GM18511 (cell line): ENCODE results near the gene POFUT1.
"Not testable (repeated sequence)": the region's sequence is repeated elsewhere in the genome, so short reads cannot be mapped to it uniquely, and the experiment has no call there.

Experiments
- ATAC-seq: cut with Tn5 transposase; IDR thresholded peaks from one replicate; pipeline ENCODE4 v1.9.1; 2021; ENCODE audit warnings: mild to moderate bottlenecking, moderate library complexity; ENCODE audit not compliant: unreplicated experiment

The POFUT1 gene

DNA sequence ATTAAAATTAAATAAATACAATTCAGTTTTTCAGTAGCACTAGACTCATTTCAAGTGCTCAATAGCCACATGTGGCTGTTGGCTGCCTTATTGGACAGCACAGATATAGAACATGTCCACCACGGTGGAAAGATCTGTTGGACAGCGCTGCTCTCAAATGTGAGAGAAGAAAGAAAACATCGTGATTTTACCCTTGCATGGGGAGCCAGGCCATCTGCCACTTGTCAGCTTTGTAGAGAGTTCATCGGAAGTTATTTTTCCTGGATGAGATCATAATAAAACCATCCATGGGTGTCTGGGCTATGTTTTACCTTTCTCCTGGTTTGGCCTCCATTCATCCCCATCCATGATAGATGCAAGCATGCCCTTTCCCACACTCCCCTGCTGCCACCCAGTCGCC is 63.9 kb downstream of the POFUT1 start:
- ATAC-seq = no peak

DNA sequence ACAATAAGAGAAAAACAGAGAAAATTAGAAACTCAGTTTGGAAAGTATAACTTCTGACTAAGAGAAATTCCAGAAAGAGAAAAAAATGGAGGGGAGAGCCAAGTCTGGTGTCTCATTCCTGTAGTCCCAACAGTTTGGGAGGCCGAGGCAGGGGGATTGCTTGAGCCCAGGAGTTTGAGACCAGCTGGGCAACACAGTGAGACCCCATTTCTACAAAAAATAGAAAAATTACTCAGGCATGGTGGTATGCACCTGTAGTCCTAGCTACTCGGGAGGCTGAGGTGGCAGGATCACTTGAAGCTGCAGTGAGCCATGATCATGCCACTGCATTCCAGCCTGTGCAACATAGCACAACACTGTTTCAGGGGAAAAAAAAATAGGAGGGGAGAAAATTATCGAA is 66.7 kb downstream of the POFUT1 start:
- no peak for ATAC-seq

DNA sequence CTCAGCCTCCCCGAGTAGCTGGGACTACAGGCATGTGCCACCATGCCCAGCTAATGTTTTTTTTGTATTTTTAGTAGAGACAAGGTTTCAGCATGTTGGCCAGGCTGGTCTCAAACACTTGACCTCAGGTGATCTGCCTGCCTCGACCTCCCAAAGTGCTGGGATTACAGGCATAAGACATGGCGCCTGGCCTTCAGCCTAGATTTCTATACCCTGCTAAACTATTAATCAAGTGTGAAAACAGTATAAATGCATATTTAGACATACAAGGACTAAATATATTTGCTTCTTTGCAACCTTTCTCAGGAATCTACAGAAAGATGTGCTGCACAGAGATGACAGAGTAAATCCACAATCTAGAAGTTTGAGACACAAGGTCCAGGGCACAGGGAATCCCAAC is 67.5 kb downstream of the POFUT1 start:
- not testable (repeated sequence) for ATAC-seq

DNA sequence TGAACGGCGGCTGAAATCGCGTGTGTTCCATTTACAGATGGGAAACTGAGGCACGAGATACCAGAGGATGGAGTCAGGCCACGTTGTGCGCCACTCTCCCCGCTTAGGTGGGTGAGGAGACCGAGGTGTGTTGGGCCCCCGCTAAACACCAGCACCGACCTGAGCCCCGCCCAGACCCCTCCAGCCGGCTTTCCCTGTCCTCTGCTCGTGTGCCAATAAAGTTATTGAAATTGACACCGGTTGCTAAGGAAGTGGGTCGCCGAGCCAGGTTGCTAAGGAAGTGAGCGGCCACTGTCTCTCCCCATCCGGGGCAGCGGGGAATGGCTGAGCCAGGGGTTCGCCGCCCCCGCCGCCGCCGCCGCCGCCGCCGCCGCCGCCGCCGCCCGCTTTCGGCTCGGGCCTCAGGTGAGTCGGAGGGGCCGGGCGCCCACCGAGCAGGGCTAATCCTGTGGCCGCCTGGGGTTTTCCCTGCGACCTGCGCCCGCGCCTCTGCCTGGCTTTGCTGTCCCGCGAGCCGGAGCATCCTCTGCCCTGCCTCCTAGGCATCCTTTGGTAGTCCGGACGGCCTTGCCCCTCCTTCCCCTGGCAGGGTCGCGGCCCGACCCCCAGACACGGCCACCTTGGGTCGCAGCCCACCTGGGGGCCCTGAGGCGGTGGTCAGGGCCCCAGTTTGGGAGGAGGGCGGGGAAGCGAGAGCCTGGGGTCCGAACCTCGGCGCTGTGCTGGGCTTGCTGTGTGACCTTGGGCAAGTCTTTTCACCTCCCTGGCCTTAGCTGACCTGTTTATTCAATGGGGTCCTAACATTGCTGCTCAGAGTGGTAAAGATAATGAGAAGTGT is 69.9 kb downstream of the POFUT1 start, which contains the start of gene KIF3B:
Gene KIF3B, plus strand, starts transcription at position 291 of the 838 bp plus-strand sequence. CDS start 32,127 bp downstream, outside the sequence.
- peak; percentile 85 for ATAC-seq

DNA sequence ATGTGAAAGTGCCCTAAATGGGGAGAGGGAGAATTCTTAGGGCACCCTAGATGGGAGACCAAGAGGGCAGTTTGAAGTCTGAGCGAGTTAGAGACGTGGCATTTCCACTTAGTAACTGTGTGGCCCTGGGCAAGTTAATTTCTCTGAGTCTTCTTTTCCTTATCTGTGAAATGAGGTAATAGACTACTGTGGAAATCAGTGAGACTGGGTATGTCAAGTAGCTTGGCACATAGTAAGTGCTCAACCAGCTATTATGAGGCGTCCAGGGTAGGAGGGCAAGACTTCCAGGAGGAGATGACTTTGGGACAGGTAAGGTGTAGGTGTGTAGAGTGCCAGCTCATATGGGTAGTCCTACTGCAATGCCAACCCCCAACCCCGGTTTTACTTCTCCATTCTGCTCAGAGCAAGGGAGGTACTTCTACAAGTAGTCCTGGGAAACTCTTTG is 70.5 kb downstream of the POFUT1 start:
- ATAC-seq = peak; percentile 83

DNA sequence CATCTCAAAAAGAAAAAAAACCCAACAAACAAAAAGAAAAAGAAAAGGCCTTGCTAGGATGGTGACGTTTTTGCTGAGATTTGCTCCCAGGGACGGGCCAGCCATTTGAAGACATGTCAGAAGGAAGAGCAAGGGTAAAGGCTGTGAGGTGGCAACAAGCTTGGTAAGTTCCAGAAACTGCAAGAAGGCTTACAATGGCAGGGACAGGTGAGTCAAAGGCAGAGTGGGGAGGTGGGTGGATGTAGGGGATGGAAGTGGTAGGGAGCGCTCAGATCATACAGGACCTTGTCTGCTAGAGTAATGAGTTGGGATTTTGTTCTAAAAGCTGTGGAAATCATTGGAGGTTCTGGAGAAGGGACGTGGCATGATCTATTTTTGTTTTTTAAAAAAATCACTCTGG is 74.0 kb downstream of the POFUT1 start:
- no peak for ATAC-seq

DNA sequence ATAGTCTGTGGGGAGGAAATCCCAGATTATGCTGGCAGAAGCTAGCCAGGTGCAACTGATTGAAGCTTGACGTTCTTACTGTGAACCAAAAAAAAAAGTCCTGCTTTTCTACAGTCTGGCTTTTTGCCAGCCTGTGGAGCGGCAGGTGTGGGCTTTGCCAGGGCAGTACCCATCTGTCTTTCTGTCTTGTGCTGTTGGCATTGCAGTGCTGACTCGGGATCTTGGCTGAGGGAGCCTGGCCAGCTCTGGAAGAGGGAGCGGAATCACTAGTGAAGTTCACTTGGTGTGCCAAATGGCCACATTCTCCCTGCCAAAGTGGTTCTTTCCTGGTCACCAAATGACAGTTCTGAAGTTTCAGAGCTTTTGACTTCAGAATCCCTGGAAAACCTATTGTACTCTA is 74.8 kb downstream of the POFUT1 start:
- no peak for ATAC-seq

DNA sequence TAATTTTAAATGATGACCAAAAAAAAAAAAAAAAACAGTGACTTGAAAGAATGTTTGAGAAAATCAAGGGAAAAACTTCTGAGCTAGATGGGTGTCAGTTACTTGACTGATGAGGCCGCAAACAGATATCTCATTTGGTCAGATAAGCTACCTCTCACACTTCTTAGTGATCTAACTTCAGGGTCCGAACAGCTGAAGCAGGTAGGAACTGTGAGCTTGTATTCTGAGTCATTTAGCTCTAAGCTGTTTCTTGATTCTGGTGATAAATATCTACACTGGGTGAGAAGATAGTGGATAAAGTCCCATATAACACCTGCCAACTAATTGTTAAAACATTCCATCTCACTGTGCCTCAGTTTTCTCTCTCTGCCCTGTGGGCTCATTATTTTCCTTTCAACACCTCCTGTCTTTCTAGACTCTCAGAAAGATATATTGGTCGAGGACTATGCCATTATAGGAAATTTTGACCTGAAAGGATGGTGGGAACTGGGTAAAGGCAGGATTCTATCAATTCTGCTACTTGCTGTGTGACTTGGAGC is 77.5 kb downstream of the POFUT1 start:
- no peak for ATAC-seq

DNA sequence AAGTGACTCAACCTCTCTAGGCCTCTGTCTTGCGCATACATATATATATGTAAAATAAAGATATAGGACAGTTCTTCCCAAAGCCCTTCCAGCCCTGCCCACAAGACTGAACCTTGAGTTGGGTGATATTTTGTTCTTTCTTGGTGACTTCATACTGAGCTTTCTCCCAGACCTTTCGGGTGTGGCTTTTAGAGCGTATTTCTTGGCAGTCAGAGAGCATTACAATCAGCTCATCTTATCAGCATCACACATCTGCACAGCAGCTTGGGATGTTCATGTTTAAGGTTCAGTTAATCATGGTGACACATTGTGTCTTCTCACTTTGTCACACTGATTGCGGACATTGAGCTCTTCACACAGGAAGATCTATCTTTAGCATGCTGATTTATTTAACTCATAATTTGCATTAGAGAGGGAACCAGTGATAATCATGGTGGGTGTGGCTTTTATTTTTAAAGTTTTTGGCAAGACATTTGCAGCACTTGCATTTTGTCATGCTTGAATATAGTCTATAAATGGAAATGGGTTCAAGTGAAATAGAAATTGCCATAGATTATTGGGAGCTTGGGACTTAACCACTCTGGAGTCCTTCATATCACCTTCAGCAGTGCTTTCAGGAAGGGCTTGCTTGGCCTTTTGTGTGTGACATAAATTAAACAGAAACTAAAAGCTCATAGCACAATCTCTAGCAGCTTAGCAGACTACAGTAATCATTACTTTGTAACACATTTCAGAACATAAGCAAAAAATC is 78.1 kb downstream of the POFUT1 start:
- peak; percentile 73 for ATAC-seq

DNA sequence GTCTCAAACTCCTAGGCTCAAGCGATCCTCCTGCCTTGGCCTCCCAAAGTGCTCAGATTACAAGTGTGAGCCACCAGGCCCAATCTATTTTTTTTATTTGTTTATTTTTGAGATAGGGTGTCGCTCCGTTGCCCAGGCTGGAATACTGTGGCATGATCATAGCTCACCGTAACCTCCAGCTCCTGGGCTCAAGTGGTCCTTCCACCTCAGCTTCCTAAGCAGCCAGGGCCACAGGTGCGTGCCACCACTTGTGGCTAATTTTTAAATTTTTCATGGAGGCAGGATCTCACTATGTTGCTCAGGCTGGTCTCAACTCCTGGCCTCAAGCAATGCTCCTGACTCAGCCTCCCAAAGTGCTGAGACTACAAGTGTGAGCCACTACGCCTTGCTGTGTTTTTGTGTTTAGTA is 79.6 kb downstream of the POFUT1 start:
- ATAC-seq = no peak
